Measurements from ENCODE around the gene ITSN2.

DNA sequence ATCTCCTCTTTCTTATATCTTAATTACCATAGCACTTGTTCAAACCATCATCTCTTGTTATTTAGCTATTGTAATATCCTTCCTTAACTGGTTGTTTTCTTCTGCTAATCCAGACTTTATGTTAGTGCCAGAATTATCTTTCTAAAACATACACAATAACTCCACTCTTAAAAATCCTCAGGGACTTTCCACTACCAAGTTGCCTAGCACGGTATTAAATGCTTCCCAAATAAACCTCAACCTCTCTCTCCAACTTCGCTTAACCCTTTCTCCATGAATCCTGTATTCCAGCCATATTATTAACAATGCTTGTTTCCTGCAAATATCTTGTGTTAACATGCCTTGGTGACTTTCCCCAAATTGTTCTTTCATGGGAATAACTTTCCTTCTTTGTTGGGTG, 101.0 kb downstream of the ITSN2 start:
- TF ChIP-seq, protein P1, sequence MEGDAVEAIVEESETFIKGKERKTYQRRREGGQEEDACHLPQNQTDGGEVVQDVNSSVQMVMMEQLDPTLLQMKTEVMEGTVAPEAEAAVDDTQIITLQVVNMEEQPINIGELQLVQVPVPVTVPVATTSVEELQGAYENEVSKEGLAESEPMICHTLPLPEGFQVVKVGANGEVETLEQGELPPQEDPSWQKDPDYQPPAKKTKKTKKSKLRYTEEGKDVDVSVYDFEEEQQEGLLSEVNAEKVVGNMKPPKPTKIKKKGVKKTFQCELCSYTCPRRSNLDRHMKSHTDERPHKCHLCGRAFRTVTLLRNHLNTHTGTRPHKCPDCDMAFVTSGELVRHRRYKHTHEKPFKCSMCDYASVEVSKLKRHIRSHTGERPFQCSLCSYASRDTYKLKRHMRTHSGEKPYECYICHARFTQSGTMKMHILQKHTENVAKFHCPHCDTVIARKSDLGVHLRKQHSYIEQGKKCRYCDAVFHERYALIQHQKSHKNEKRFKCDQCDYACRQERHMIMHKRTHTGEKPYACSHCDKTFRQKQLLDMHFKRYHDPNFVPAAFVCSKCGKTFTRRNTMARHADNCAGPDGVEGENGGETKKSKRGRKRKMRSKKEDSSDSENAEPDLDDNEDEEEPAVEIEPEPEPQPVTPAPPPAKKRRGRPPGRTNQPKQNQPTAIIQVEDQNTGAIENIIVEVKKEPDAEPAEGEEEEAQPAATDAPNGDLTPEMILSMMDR (IDR thresholded peaks at IDR 0.05 in 2 of 3, conservative IDR thresholded peaks at IDR 0.05 in 1 of 3; ENCODE audit: borderline replicate concordance in 1 of 3, insufficient read depth in 1 of 3, low read depth in 2 of 3, low read length in 2 of 3): no peak
- TF ChIP-seq CEBPB (IDR thresholded peaks at IDR 0.05; ENCODE audit: low read depth): no peak
- no peak for TF ChIP-seq EZH2 (IDR thresholded peaks at IDR 0.05)
- TF ChIP-seq POLR2A (IDR thresholded peaks at IDR 0.05; ENCODE audit: borderline replicate concordance, extremely low read depth, insufficient read depth, insufficient read length): no peak

Data from HCT116 (cell line).